K562 (cell line): ENCODE results near the gene RINT1. TPM values are rescaled to one million over a fixed set of nuclear protein-coding genes. Genes with fewer than 3 reads are reported as not detected.

Experiments
- EP400 ChIP-seq: fragments of 450-650 bp; IDR thresholded peaks from 2 replicates; pipeline ENCODE4 v1.6.1; 2017; ENCODE audit warnings: antibody characterized with exemption, mild to moderate bottlenecking, moderate library complexity
- polyA plus RNA-seq, 8 experiments: library from polyadenylated mRNA; depleted of rRNA in 4 of 8; stranded (reverse) in 5 of 8; unstranded in 3 of 8; fragments of >200 nt; fragmentation: Nextera tagmentation in 2 of 8; fragmentation: Illumina TruSeq in 1 of 8; extraction: Ambion mirVana in 2 of 8; extraction: Trizol in 1 of 8; gene quantifications; 2 replicates each; pipeline versions ENCODE4 v1.2.1 to v1.2.3, GENCODE V29; 2011 to 2014; ENCODE audit warnings: inconsistent platforms in 1 of 8, missing spikeins in 1 of 8
- total RNA-seq, 7 experiments: library from RNA; depleted of rRNA in 6 of 7; stranded (reverse); fragments of >200 nt in 6 of 7; fragmentation: Illumina TruSeq in 2 of 7; extraction: Trizol in 2 of 7; gene quantifications; 2 replicates each; pipeline versions ENCODE4 v1.2.1 to v1.2.3, GENCODE V29; 2011 to 2021; ENCODE audit warnings: low replicate concordance in 1 of 7
- TF ChIP-seq, protein P1 (sequence below): sonication (generic); formaldehyde crosslinking; IDR thresholded peaks from 2 replicates; pipeline ENCODE4 v1.8.1; 2023; ENCODE audit warnings: missing genetic modification reagents, mild to moderate bottlenecking, borderline replicate concordance
- TF ChIP-seq, protein P2 (sequence below): fragments of 200-800 bp; sonication (Bioruptor generic); IDR thresholded peaks from 2 replicates; pipeline ENCODE4 v1.6.1; 2017; ENCODE audit warnings: missing genetic modification characterization, missing compliant biosample characterization

The RINT1 gene
- total and polyA plus RNA-seq, 9 of the 15 experiments (the other 6 are each of a cell fraction or from before 2014, with no cell fraction given), result 21.3 to 74.3 (median 27.4) TPM

DNA sequence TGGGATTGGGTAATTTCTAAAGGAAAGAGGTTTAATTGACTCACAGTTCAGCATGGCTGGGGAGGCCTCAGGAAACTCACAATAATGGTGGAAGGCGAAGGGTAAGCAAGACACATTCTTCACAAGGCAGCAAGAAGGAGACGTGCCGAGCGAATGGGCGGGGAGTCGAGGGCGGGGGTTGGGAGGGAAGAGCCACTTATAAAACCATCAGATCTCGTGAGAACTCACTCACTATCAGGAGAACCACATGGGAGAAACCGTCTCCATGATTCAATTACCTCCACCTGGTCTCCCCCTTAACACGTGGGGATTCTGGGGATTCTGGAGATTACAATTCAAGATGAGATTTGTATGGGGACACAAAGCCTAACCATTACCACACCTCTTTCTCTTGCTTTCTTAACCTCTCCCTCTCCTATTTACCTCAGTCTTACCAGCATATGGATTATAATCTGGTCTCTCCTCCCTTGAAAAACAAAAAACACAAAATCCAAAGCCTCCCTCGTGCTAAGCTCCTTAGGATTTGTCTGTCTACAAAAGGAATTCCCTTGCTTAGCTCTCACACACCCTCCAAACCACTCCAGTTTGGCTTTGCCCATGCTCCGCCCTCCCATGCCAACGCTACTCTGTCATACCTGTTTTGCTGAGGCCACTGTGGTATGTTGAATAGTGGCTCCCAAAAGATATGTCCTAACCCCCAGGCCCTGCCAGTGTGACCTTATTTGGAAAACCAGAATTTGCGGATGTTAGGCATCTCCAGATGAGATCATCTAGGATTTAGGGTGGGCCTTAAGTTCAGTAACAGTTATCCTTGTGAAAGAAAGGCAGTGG lies 68.9 kb downstream of the RINT1 start (continued):
- TF ChIP-seq, protein P1, sequence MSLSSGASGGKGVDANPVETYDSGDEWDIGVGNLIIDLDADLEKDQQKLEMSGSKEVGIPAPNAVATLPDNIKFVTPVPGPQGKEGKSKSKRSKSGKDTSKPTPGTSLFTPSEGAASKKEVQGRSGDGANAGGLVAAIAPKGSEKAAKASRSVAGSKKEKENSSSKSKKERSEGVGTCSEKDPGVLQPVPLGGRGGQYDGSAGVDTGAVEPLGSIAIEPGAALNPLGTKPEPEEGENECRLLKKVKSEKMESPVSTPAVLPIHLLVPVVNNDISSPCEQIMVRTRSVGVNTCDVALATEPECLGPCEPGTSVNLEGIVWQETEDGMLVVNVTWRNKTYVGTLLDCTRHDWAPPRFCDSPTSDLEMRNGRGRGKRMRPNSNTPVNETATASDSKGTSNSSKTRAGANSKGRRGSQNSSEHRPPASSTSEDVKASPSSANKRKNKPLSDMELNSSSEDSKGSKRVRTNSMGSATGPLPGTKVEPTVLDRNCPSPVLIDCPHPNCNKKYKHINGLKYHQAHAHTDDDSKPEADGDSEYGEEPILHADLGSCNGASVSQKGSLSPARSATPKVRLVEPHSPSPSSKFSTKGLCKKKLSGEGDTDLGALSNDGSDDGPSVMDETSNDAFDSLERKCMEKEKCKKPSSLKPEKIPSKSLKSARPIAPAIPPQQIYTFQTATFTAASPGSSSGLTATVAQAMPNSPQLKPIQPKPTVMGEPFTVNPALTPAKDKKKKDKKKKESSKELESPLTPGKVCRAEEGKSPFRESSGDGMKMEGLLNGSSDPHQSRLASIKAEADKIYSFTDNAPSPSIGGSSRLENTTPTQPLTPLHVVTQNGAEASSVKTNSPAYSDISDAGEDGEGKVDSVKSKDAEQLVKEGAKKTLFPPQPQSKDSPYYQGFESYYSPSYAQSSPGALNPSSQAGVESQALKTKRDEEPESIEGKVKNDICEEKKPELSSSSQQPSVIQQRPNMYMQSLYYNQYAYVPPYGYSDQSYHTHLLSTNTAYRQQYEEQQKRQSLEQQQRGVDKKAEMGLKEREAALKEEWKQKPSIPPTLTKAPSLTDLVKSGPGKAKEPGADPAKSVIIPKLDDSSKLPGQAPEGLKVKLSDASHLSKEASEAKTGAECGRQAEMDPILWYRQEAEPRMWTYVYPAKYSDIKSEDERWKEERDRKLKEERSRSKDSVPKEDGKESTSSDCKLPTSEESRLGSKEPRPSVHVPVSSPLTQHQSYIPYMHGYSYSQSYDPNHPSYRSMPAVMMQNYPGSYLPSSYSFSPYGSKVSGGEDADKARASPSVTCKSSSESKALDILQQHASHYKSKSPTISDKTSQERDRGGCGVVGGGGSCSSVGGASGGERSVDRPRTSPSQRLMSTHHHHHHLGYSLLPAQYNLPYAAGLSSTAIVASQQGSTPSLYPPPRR (CRISPR knock-in tag), result no peak
- TF ChIP-seq, protein P2, sequence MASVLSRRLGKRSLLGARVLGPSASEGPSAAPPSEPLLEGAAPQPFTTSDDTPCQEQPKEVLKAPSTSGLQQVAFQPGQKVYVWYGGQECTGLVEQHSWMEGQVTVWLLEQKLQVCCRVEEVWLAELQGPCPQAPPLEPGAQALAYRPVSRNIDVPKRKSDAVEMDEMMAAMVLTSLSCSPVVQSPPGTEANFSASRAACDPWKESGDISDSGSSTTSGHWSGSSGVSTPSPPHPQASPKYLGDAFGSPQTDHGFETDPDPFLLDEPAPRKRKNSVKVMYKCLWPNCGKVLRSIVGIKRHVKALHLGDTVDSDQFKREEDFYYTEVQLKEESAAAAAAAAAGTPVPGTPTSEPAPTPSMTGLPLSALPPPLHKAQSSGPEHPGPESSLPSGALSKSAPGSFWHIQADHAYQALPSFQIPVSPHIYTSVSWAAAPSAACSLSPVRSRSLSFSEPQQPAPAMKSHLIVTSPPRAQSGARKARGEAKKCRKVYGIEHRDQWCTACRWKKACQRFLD (CRISPR knock-in tag), result peak; percentile 76; the same call in 1 of the 2 replicates
- TF ChIP-seq EP400, result peak; percentile 74
